Ishikawa (cell line): ENCODE data around the gene DDX47.

Source experiments
- EGR1 ChIP-seq: IDR thresholded peaks from 2 replicates; pipeline ENCODE4 v1.6.1; 2012
- EP300 ChIP-seq: IDR thresholded peaks from 2 replicates; pipeline ENCODE4 v1.6.1; 2012; ENCODE audit warnings: borderline replicate concordance
- MAX ChIP-seq: IDR thresholded peaks from 2 replicates; pipeline ENCODE4 v1.6.1; 2012
- RAD21 ChIP-seq: IDR thresholded peaks from 2 replicates; pipeline ENCODE4 v1.6.1; 2012; ENCODE audit warnings: low read depth
- TAF1 ChIP-seq: IDR thresholded peaks from 2 replicates; pipeline ENCODE4 v1.6.1; 2012; ENCODE audit warnings: low read depth, mild to moderate bottlenecking
- TCF12 ChIP-seq: IDR thresholded peaks from 2 replicates; pipeline ENCODE4 v1.6.1; 2012; ENCODE audit warnings: low read depth
- TF ChIP-seq, protein P1 (sequence below): IDR thresholded peaks from 2 replicates; pipeline ENCODE4 v1.6.1; 2012; ENCODE audit warnings: low read depth, mild to moderate bottlenecking

DNA sequence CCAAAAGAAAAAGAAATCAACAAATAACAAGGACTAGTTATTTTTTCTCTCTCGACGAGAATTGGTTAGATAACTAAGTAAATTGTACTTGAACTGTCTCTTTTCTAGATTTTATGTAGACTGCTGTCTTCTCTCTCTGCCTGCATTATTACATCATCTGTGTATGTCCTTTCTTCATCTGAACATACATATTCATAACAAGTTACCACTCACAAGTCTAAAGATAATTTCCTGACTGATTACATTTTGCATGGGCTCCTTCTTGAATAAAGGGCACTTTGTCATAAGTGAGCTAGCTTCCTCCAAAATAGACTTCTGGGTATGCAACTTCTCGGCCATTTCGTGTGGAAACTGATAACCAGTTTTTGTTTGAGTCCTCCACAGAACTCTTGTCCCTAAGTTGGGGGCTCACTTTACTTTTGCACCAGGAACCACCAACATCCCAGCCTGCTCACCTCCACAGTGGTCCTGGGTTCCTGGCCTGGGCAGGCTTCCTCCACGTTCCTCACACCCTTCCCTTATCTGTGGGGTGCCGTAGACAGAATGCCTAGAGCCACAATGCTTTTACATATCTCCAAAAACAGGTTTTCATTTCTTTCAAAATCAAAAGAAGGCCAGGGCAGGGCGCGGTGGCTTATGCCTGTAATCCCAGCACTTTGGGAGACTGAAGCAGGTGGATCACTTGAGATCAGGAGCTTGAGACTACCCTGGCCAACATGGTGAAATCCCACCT, 6.2 kb upstream of the DDX47 start:
- TF ChIP-seq RAD21 (no peak), TCF12 (no peak), TAF1 (no peak), EGR1 (no peak), EP300 (no peak), MAX (no peak)
- TF ChIP-seq, protein P1, sequence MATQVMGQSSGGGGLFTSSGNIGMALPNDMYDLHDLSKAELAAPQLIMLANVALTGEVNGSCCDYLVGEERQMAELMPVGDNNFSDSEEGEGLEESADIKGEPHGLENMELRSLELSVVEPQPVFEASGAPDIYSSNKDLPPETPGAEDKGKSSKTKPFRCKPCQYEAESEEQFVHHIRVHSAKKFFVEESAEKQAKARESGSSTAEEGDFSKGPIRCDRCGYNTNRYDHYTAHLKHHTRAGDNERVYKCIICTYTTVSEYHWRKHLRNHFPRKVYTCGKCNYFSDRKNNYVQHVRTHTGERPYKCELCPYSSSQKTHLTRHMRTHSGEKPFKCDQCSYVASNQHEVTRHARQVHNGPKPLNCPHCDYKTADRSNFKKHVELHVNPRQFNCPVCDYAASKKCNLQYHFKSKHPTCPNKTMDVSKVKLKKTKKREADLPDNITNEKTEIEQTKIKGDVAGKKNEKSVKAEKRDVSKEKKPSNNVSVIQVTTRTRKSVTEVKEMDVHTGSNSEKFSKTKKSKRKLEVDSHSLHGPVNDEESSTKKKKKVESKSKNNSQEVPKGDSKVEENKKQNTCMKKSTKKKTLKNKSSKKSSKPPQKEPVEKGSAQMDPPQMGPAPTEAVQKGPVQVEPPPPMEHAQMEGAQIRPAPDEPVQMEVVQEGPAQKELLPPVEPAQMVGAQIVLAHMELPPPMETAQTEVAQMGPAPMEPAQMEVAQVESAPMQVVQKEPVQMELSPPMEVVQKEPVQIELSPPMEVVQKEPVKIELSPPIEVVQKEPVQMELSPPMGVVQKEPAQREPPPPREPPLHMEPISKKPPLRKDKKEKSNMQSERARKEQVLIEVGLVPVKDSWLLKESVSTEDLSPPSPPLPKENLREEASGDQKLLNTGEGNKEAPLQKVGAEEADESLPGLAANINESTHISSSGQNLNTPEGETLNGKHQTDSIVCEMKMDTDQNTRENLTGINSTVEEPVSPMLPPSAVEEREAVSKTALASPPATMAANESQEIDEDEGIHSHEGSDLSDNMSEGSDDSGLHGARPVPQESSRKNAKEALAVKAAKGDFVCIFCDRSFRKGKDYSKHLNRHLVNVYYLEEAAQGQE = no peak
